HepG2 (cell line): ENCODE measurements around the gene DDX43. TPM values are rescaled to one million over a fixed set of nuclear protein-coding genes. Genes with fewer than 3 reads are reported as not detected.
A peak's percentile ranks its signal among the peaks of the same experiment; 100 is the strongest.

ENCODE experiments used
- ATF2 ChIP-seq: sonication (generic); formaldehyde crosslinking; IDR thresholded peaks from 2 replicates; pipeline ENCODE4 v1.4.0; 2020; ENCODE audit warnings: missing genetic modification reagents
- CSRNP1 ChIP-seq: sonication (generic); formaldehyde crosslinking; IDR thresholded peaks from 2 replicates; pipeline ENCODE4 v1.8.1; 2023; ENCODE audit warnings: mild to moderate bottlenecking, missing genetic modification reagents
- DDIT3 ChIP-seq: sonication (generic); formaldehyde crosslinking; IDR thresholded peaks from 2 replicates; pipeline ENCODE4 v1.4.0; 2020; ENCODE audit warnings: mild to moderate bottlenecking, missing genetic modification reagents
- HMGXB4 ChIP-seq, 2 experiments: sonication (generic) in 1 of 2; formaldehyde crosslinking in 1 of 2; IDR thresholded peaks; 2 replicates each; pipeline versions ENCODE4 v1.4.0 to v1.6.1; 2018 to 2020; ENCODE audit warnings: missing genetic modification reagents in 2 of 2, borderline replicate concordance in 1 of 2, low read depth in 1 of 2, mild to moderate bottlenecking in 1 of 2, missing biosample characterization in 1 of 2
- KDM2A ChIP-seq: sonication (generic); formaldehyde crosslinking; IDR thresholded peaks from 2 replicates; pipeline ENCODE4 v1.4.0; 2020; ENCODE audit warnings: low read depth, missing genetic modification reagents, borderline replicate concordance
- NCOA1 ChIP-seq: sonication (generic); formaldehyde crosslinking; IDR thresholded peaks from 2 replicates; pipeline ENCODE4 v1.9.0; 2021; ENCODE audit warnings: missing genetic modification reagents
- NR3C1 ChIP-seq: sonication (generic); formaldehyde crosslinking; IDR thresholded peaks from 2 replicates; pipeline ENCODE4 v1.4.0; 2020; ENCODE audit warnings: missing genetic modification reagents
- POGK ChIP-seq: sonication (generic); formaldehyde crosslinking; conservative IDR thresholded peaks from 2 replicates; pipeline ENCODE4 v1.8.0; 2022; ENCODE audit warnings: mild to moderate bottlenecking, moderate library complexity, missing genetic modification reagents
- RFX1 ChIP-seq: fragments of 450-650 bp; IDR thresholded peaks from 2 replicates; pipeline ENCODE4 v1.6.1; 2017
- RFXANK ChIP-seq: IDR thresholded peaks from 2 replicates; pipeline ENCODE4 v1.6.1; 2016
- ZFP36 ChIP-seq: fragments of 150-350 bp; IDR thresholded peaks from 2 replicates; pipeline ENCODE4 v1.6.1; 2018; ENCODE audit warnings: borderline replicate concordance, low read length, low read depth; ENCODE audit not compliant: partially characterized antibody
- ZKSCAN1 ChIP-seq: fragments of 150-350 bp; IDR thresholded peaks from 2 replicates; pipeline ENCODE4 v1.6.1; 2014; ENCODE audit warnings: low read length
- ZNF12 ChIP-seq: sonication (generic); formaldehyde crosslinking; IDR thresholded peaks from 2 replicates; pipeline ENCODE4 v1.5.0; 2020; ENCODE audit warnings: missing genetic modification reagents
- ZNF292 ChIP-seq: sonication (generic); formaldehyde crosslinking; IDR thresholded peaks from 2 replicates; pipeline ENCODE4 v1.8.1; 2022; ENCODE audit warnings: mild to moderate bottlenecking, low read depth, missing genetic modification reagents, borderline replicate concordance
- ZNF496 ChIP-seq: sonication (generic); formaldehyde crosslinking; IDR thresholded peaks from 2 replicates; pipeline ENCODE4 v1.8.1; 2023; ENCODE audit warnings: mild to moderate bottlenecking, moderate library complexity, missing genetic modification reagents; ENCODE audit not compliant: insufficient replicate concordance
- ZNF678 ChIP-seq: sonication (generic); formaldehyde crosslinking; IDR thresholded peaks from 2 replicates; pipeline ENCODE4 v1.4.0; 2020; ENCODE audit warnings: mild to moderate bottlenecking, missing genetic modification reagents
- ZNF687 ChIP-seq: sonication (generic); formaldehyde crosslinking; IDR thresholded peaks from 2 replicates; pipeline ENCODE4 v1.5.1; 2020; ENCODE audit warnings: mild to moderate bottlenecking, missing genetic modification reagents, moderate library complexity
- ZSCAN30 ChIP-seq: sonication (generic); formaldehyde crosslinking; IDR thresholded peaks from 2 replicates; pipeline ENCODE4 v1.5.0; 2020; ENCODE audit warnings: mild to moderate bottlenecking, missing genetic modification reagents
- polyA plus RNA-seq, 8 experiments: library from polyadenylated mRNA; depleted of rRNA in 3 of 8; stranded (reverse) in 7 of 8; unstranded in 1 of 8; fragments of >200 nt; fragmentation: Illumina TruSeq in 4 of 8; extraction: Trizol in 4 of 8; gene quantifications; 2 replicates each; pipeline versions ENCODE4 v1.2.1 to v1.2.3, GENCODE V29; 2011 to 2016; ENCODE audit warnings: low read depth in 4 of 8, missing spikeins in 1 of 8, mixed read lengths in 1 of 8; ENCODE audit not compliant: insufficient read depth in 1 of 8
- total RNA-seq, 5 experiments: library from RNA; depleted of rRNA; stranded (reverse); fragments of >200 nt; fragmentation: Illumina TruSeq; extraction: Trizol; gene quantifications; 2 replicates each; pipeline ENCODE4 v1.2.3, GENCODE V29; 2016; ENCODE audit warnings: low read depth in 1 of 5

DDX43 gene
- total and polyA plus RNA-seq, 2 of the 13 experiments (the other 11 are each of a cell fraction or from before 2014, with no cell fraction given): not detected

GRCh38 chr6:73388800-73389512 is 5.7 kb upstream of the DDX43 start (continued):
- TF ChIP-seq ZNF687 (CRISPR knock-in tag): peak; percentile 53
- no peak for TF ChIP-seq ZNF496 (CRISPR knock-in tag)
- peak in 1 of 2 experiments; percentile 42; a peak in 1 of 4 replicates for TF ChIP-seq HMGXB4 (CRISPR knock-in tag; IDR thresholded peaks at IDR 0.05; ENCODE audit: borderline replicate concordance in 1 of 2, low read depth in 1 of 2)
- TF ChIP-seq ATF2 (CRISPR knock-in tag): no peak
- TF ChIP-seq CSRNP1 (CRISPR knock-in tag): 0 out of 2 replicates have a peak, but pooled peaks have one; percentile 35
- TF ChIP-seq ZFP36: no peak
- no peak for TF ChIP-seq ZNF292 (CRISPR knock-in tag)
- no peak for TF ChIP-seq RFXANK (CRISPR knock-in tag)
- TF ChIP-seq RFX1: no peak
- TF ChIP-seq NR3C1 (CRISPR knock-in tag): no peak
- no peak for TF ChIP-seq ZNF678 (CRISPR knock-in tag)
- no peak for TF ChIP-seq POGK (CRISPR knock-in tag)
- no peak for TF ChIP-seq ZSCAN30 (CRISPR knock-in tag)
- no peak for TF ChIP-seq ZNF12 (CRISPR knock-in tag)
- TF ChIP-seq DDIT3: no peak
- TF ChIP-seq NCOA1: no peak
- TF ChIP-seq KDM2A (CRISPR knock-in tag): peak; percentile 54
- TF ChIP-seq ZKSCAN1: no peak
